Measurements from ENCODE around the gene CPXCR1. TPM values are rescaled to one million over a fixed set of nuclear protein-coding genes. Genes with fewer than 3 reads are reported as not detected.
"Not testable (repeated sequence)": the region's sequence is repeated elsewhere in the genome, so short reads cannot be mapped to it uniquely, and the experiment has no call there.

Gene CPXCR1
- total RNA-seq: not detected
- total RNA-seq (2013): not detected

- TF ChIP-seq, protein P1, sequence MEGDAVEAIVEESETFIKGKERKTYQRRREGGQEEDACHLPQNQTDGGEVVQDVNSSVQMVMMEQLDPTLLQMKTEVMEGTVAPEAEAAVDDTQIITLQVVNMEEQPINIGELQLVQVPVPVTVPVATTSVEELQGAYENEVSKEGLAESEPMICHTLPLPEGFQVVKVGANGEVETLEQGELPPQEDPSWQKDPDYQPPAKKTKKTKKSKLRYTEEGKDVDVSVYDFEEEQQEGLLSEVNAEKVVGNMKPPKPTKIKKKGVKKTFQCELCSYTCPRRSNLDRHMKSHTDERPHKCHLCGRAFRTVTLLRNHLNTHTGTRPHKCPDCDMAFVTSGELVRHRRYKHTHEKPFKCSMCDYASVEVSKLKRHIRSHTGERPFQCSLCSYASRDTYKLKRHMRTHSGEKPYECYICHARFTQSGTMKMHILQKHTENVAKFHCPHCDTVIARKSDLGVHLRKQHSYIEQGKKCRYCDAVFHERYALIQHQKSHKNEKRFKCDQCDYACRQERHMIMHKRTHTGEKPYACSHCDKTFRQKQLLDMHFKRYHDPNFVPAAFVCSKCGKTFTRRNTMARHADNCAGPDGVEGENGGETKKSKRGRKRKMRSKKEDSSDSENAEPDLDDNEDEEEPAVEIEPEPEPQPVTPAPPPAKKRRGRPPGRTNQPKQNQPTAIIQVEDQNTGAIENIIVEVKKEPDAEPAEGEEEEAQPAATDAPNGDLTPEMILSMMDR (IDR thresholded peaks at IDR 0.05): no peak
- Histone ChIP-seq H3K36me3 (ENCODE audit: control insufficient read depth, insufficient read depth, low read length) (no peaks in the 10 kb centered on the region), H3K9me3 (ENCODE audit: control insufficient read depth, insufficient read depth, low read length) (no peaks in the 10 kb centered on the region), H3K27ac (ENCODE audit: low read length) (no peak within 1 kb of the TSS), H3K4me1 (ENCODE audit: control insufficient read depth, insufficient read depth, low read length) (no peaks in the 10 kb centered on the region), H3K27me3 (ENCODE audit: control insufficient read depth, insufficient read depth, low read length) (no peaks in the 10 kb centered on the region), H3K4me3 (ENCODE audit: low read length) (no peak within 1 kb of the TSS)
- Mint-ChIP-seq H3K27ac (no peak within 1 kb of the TSS), H3K27me3 (ENCODE audit: low read depth in 2 of 2) (no peaks in the 10 kb centered on the region), H3K4me1 (no peaks in the 10 kb centered on the region), H3K4me3 (no peak within 1 kb of the TSS), H3K9me3 (peaks cover 2 to 8% of the 10 kb centered on the region in 2 donors), H3K36me3 (peaks cover 7% of the 10 kb centered on the region)
- WGBS (ENCODE audit: insufficient coverage): 74% methylated on average over 2 of the region's 3 CpGs
- no peak for DNase-seq
- intact Hi-C loops (cut with micrococcal nuclease): no loop called here
- no peak for ATAC-seq
Observed at GRCh38 chrX:88746925-88747324, at the start of gene CPXCR1. Gene CPXCR1 (plus strand): TSS chrX:88747225. CDS start chrX:88753415, 6,190 bp downstream.

- 76% methylated on average over 4 of the region's 4 CpGs for WGBS (ENCODE audit: insufficient coverage)
- H3K4me1 ChIP-seq (ENCODE audit: control insufficient read depth, insufficient read depth, low read length): no peaks in the 10 kb centered on the region
- no peaks in the 10 kb centered on the region for H3K36me3 Mint-ChIP-seq
- intact Hi-C loops (cut with micrococcal nuclease): no loop called here
- no peak overlapping the region for H3K4me3 ChIP-seq (ENCODE audit: low read length)
- H3K27ac Mint-ChIP-seq: no peak overlapping the region
- no peak for ATAC-seq
- peaks cover 8% of the 10 kb centered on the region for H3K9me3 ChIP-seq (ENCODE audit: control insufficient read depth, insufficient read depth, low read length)
- TF ChIP-seq, protein P1 (IDR thresholded peaks at IDR 0.05): no peak
- H3K4me1 Mint-ChIP-seq: no peaks in the 10 kb centered on the region
- no peak overlapping the region for H3K4me3 Mint-ChIP-seq
- no peaks in the 10 kb centered on the region for H3K27me3 ChIP-seq (ENCODE audit: control insufficient read depth, insufficient read depth, low read length)
- peaks cover 7 to 9% of the 10 kb centered on the region in 2 donors for H3K9me3 Mint-ChIP-seq
- no peak for DNase-seq
- no peaks in the 10 kb centered on the region for H3K27me3 Mint-ChIP-seq (ENCODE audit: low read depth in 2 of 2)
- no peak overlapping the region for H3K27ac ChIP-seq (ENCODE audit: low read length)
- no peaks in the 10 kb centered on the region for H3K36me3 ChIP-seq (ENCODE audit: control insufficient read depth, insufficient read depth, low read length)
Observed at GRCh38 chrX:88735835-88736234, 11.2 kb upstream of the CPXCR1 start.

- WGBS (ENCODE audit: insufficient coverage): 88% methylated on average over 11 of the region's 11 CpGs
Observed at GRCh38 chrX:88746215-88746614, 810 bp upstream of the CPXCR1 start.

DNA sequence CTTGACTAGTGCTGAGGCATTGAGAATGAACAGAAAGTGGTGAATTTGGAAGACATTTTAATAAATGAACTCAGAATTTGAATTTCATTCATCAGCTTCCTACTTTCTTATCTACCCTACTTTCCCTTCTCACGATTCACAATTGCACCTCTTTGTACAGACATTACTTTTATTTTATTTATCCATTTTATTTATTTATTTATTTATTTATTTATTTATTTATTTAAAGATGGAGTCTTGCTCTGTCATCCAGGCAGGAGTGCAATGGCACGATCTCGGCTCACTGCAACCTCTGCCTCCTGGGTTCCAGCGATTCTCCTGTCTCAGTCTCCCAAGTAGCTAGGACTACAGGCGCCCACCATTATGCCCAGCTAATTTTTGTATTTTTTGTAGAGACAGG, 5.3 kb downstream of the CPXCR1 start:
- H3K4me3 ChIP-seq (ENCODE audit: low read length); H3K4me1 ChIP-seq (ENCODE audit: control insufficient read depth, insufficient read depth, low read length); H3K36me3 ChIP-seq (ENCODE audit: control insufficient read depth, insufficient read depth, low read length); H3K36me3 Mint-ChIP-seq; H3K4me1 Mint-ChIP-seq; H3K9me3 ChIP-seq (ENCODE audit: control insufficient read depth, insufficient read depth, low read length); H3K27ac Mint-ChIP-seq; H3K27me3 Mint-ChIP-seq (ENCODE audit: low read depth in 2 of 2); ATAC-seq; H3K9me3 Mint-ChIP-seq; H3K27me3 ChIP-seq (ENCODE audit: control insufficient read depth, insufficient read depth, low read length); H3K27ac ChIP-seq (ENCODE audit: low read length); H3K4me3 Mint-ChIP-seq; DNase-seq; intact Hi-C loops (cut with micrococcal nuclease): not testable (repeated sequence)
- whole genome bisulfite sequencing (ENCODE audit: insufficient coverage): 100% methylated on average over 4 of the region's 5 CpGs

More at GRCh38 chrX:88746215-88746614, 810 bp upstream of the CPXCR1 start:
- H3K4me3 ChIP-seq (ENCODE audit: low read length); intact Hi-C loops (cut with micrococcal nuclease); DNase-seq; H3K36me3 Mint-ChIP-seq; H3K4me1 ChIP-seq (ENCODE audit: control insufficient read depth, insufficient read depth, low read length); H3K27me3 ChIP-seq (ENCODE audit: control insufficient read depth, insufficient read depth, low read length); H3K36me3 ChIP-seq (ENCODE audit: control insufficient read depth, insufficient read depth, low read length); H3K27ac ChIP-seq (ENCODE audit: low read length); H3K9me3 ChIP-seq (ENCODE audit: control insufficient read depth, insufficient read depth, low read length); H3K27ac Mint-ChIP-seq; H3K4me1 Mint-ChIP-seq; H3K27me3 Mint-ChIP-seq (ENCODE audit: low read depth in 2 of 2); H3K9me3 Mint-ChIP-seq; ATAC-seq; H3K4me3 Mint-ChIP-seq: not testable (repeated sequence)
